Fibroblast of pulmonary artery (primary cell): ENCODE results near the gene SERPINA1.

Experiments used
- DNase-seq: peaks from one replicate; pipeline ENCODE4 v3.0.0-alpha.2; 2010; ENCODE audit warnings: low read depth
- H3K4me3 ChIP-seq: replicated peaks from 2 replicates; pipeline ENCODE4 v1.5.1; 2011; ENCODE audit warnings: low read depth, mild to moderate bottlenecking, control low read depth, low read length, moderate library complexity
- TF ChIP-seq, protein P1 (sequence below): IDR thresholded peaks from 2 replicates; pipeline ENCODE4 v1.5.1; 2011; ENCODE audit warnings: mild to moderate bottlenecking, control low read depth, low read length, inconsistent platforms; ENCODE audit errors: missing control alignments

The SERPINA1 gene

DNA sequence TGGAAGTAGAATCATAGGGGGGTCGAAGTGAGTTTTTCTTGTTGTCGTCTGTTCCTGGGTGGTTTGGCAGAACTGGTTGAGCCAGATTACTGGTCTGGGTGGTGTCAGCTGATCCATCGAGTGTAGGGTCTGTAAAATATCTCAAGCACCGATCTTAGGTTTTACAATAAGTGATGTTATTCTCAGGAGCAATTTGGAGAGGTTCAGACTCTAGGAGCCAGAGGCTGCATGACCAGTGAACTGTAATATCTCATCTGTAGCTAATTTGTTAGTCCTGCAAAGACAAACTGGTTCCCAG lies 9.7 kb upstream of the SERPINA1 start:
- TF ChIP-seq, protein P1, sequence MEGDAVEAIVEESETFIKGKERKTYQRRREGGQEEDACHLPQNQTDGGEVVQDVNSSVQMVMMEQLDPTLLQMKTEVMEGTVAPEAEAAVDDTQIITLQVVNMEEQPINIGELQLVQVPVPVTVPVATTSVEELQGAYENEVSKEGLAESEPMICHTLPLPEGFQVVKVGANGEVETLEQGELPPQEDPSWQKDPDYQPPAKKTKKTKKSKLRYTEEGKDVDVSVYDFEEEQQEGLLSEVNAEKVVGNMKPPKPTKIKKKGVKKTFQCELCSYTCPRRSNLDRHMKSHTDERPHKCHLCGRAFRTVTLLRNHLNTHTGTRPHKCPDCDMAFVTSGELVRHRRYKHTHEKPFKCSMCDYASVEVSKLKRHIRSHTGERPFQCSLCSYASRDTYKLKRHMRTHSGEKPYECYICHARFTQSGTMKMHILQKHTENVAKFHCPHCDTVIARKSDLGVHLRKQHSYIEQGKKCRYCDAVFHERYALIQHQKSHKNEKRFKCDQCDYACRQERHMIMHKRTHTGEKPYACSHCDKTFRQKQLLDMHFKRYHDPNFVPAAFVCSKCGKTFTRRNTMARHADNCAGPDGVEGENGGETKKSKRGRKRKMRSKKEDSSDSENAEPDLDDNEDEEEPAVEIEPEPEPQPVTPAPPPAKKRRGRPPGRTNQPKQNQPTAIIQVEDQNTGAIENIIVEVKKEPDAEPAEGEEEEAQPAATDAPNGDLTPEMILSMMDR: no peak
- DNase-seq: no peak
- no peak overlapping the region for H3K4me3 ChIP-seq

DNA sequence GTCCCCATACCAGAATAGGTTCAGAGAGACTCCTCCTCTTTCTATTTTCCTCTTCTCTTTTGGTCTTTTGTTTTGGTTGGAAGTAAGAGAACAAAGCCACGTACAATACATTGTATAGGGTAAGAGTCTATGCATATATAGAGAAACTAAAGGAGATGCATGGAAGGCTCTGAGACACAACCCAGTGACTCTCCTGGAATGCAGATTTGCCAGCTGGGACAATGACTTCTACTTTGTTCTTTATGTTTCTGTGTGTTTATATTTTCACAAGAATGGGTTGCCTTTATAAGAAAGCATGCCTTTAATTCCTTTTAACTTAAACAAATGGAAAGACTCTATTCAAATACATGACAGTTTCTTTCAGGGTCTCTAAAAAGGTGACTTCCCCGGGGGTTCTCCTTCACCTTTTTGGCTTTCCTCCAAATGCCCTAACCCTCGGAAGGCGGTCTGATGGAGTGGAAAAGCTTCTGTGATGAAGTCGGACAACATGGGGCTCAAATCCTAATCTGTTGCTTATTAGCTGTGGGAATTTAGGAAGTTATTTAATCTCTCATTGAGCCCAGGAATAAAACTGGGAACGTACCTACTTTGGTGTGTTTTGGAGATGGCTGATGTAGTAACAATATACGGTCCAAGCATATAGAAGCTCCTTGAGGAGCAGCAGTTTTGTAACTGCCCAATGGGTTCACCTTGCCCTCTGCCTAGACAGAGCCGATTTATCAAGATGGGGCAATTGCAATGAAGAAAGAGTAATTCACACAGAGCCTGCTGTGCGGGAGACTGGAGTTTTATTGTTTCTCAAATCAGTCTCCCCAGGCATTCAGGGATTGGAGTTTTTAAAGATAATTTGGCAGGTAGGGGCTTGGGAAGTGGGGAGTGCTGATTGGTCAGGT lies 9.1 kb upstream of the SERPINA1 start:
- H3K4me3 ChIP-seq: no peak overlapping the region
- TF ChIP-seq, protein P1: no peak
- no peak for DNase-seq

DNA sequence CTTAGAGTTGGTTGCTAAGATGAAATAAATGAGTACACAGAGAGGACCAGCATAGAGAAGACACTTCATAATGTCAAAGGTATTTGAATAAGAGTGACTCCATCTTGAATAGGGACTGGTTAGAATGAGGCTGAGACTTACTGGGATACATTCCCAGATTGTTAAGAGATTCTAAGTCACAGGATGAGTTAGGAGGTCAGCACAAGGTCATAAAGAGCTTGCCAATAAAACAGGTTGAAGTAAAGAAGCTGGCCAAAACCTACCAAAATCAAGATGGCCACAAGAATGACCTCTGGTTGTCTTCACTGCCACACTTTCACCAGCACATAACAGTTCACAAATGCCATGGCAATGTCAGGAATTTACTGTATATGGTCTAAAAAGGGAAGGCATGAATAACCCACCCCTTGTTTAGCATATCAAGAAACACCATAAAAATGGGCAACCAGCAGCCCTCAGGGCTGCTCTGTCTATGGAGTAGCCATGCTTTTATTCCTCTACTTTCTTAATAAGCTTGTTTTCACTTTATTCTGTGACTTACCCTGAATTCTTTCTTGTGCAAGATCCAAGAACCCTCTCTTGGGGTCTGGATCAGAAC lies 8.3 kb upstream of the SERPINA1 start:
- no peak overlapping the region for H3K4me3 ChIP-seq
- DNase-seq: no peak
- TF ChIP-seq, protein P1: no peak

DNA sequence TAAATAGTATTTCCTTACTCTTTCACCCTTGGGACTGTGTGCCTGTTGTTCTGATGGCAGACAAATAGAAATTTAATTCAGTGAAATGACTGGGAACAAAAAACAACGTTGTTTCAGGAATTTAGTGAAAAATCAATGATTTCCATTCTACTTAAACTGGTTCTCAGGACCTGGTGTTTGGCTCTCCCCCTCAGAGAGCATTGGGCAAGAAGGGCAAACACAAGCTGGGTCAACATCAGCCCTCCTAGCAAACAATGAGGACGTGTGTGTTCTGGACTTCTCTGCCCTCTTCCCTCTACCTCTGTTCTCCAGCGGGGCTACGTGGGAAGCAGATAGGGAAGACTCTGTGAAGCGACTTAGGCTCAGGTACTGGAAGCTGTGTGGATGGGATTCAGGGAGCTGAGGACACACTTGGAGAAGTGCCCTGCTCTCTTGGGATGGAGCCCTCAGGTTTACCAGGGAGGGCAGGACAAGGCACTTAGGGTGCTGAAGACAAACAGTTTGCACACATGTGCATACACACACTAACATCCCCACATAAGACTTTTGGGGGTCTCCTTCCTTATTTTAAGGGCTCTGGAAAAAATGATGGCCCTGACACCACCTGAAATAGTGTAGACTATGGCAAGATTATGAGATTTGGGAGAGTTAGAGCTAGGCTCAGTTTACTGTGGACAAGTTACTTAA lies 7.6 kb upstream of the SERPINA1 start:
- no peak for DNase-seq
- no peak overlapping the region for H3K4me3 ChIP-seq
- TF ChIP-seq, protein P1: no peak

DNA sequence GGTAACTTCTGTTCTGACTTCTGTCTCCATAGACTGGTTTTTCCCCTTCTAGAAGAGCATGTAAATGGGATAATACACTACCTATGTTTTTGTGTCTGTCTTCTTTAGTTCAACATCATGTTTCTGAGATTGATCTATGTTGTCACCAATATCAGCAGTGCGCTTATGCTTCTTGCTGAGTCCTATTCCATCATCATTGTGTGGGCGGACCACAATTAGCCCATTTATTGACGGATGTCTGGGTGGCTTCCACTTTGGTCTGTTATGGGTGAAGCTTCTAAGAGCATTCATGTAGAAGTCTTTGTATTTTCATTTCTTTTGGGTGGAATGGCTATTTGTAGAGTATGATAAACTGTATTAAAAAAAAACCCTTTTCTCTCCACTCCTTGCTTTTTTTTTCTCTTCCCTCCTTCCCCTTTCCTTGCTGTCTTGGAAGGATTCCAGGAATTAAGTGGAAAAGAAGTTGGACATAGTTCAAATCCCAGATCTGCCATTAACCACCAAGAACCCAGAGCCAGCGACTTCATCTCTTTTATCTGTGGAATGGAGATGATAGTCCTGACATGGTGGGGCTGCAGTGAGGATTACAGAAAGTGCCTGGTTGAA lies 7.0 kb upstream of the SERPINA1 start:
- H3K4me3 ChIP-seq: no peak overlapping the region
- TF ChIP-seq, protein P1: no peak
- peak; percentile 16 for DNase-seq

DNA sequence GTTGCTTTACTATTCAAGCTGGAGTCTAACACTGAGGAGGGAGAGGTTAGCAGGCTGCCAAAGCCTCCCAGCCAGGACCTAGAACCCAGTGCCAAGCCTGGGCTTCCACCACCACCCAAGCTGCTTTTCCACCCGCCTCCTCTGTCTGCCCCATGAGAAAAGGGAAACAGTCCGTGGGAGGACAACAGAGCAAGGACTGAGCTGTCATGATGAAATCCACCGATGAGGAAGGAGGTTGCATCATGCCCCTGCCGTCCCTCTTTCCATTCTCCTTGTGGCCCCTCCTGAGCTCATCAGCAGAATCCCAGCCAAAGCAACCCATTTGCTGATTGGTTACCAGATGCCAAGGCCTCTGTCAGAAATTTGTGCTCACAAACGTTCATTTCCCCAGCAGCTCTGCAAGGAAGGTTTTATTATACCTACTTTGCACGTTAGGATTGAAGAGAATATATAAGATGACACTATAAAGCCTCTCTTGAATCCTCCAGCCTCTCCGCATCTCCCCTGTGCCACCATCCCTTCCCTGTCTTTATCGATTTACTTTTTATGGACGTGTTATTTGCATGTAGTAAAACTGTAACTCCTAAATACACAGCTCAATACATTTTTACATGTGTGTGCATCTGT lies 6.3 kb upstream of the SERPINA1 start:
- TF ChIP-seq, protein P1: no peak
- DNase-seq: peak; percentile 94

More for the DNA sequence above, 6.3 kb upstream of the SERPINA1 start:
- no peak overlapping the region for H3K4me3 ChIP-seq
